OCI-LY1 (cell line): ENCODE measurements around the gene GGN.

Experiments used
- H2AFZ ChIP-seq: fragments of 200-600 bp; sonication (generic), shearing (Covaris generic); 2 replicates; pipeline ENCODE4 v1.6.0; 2014; ENCODE audit warnings: antibody characterized with exemption, mild to moderate bottlenecking, low read length
- H3F3A ChIP-seq: fragments of 200-600 bp; sonication (generic), shearing (Covaris generic); 2 replicates; pipeline ENCODE4 v1.6.0; 2014; ENCODE audit warnings: mild to moderate bottlenecking, antibody characterized with exemption, low read length, moderate library complexity; ENCODE audit not compliant: insufficient read depth
- H3K27ac ChIP-seq: fragments of 200-600 bp; sonication (generic); 2 replicates; pipeline ENCODE4 v1.5.1; 2014; ENCODE audit warnings: low read length, mixed run types, mild to moderate bottlenecking, low read depth; ENCODE audit not compliant: poor library complexity, severe bottlenecking
- H3K27me3 ChIP-seq: fragments of 200-600 bp; sonication (generic); 2 replicates; pipeline ENCODE4 v1.6.0; 2014; ENCODE audit warnings: antibody characterized with exemption, mild to moderate bottlenecking, low read length, moderate library complexity; ENCODE audit not compliant: insufficient read depth
- H3K36me3 ChIP-seq: fragments of 200-600 bp; sonication (generic); 2 replicates; pipeline ENCODE4 v1.6.1; 2014; ENCODE audit warnings: mild to moderate bottlenecking, antibody characterized with exemption, low read length, moderate library complexity, mixed read lengths; ENCODE audit not compliant: insufficient read depth
- H3K4me1 ChIP-seq: fragments of 200-600 bp; sonication (generic); 2 replicates; pipeline ENCODE4 v1.5.1; 2014; ENCODE audit warnings: mild to moderate bottlenecking, low read length, moderate library complexity; ENCODE audit not compliant: insufficient read depth, severe bottlenecking
- H3K4me2 ChIP-seq: fragments of 200-600 bp; sonication (generic), shearing (Covaris generic); 2 replicates; pipeline ENCODE4 v1.6.1; 2014; ENCODE audit warnings: low read length
- H3K4me3 ChIP-seq: fragments of 200-600 bp; sonication (generic); 2 replicates; pipeline ENCODE4 v1.5.1; 2014; ENCODE audit warnings: low read length, low read depth, mild to moderate bottlenecking, mixed read lengths; ENCODE audit not compliant: poor library complexity, severe bottlenecking
- H3K79me2 ChIP-seq: fragments of 200-600 bp; shearing (Covaris generic); 2 replicates; pipeline ENCODE4 v1.6.1; 2016; ENCODE audit warnings: mixed run types, low read length, mixed read lengths; ENCODE audit not compliant: insufficient read depth
- H3K9ac ChIP-seq: fragments of 200-600 bp; sonication (generic), shearing (Covaris generic); 2 replicates; pipeline ENCODE4 v1.6.1; 2014; ENCODE audit warnings: mild to moderate bottlenecking, low read length, mixed read lengths
- H3K9me2 ChIP-seq: fragments of 200-600 bp; sonication (generic), shearing (Covaris generic); 2 replicates; pipeline ENCODE4 v1.6.1; 2014; ENCODE audit warnings: low read depth, mild to moderate bottlenecking, low read length, mixed read lengths
- H3K9me3 ChIP-seq: fragments of 200-600 bp; shearing (Covaris generic); 2 replicates; pipeline ENCODE4 v1.6.1; 2014; ENCODE audit warnings: low read length, mixed read lengths
- H4K20me1 ChIP-seq: fragments of 200-600 bp; sonication (generic), shearing (Covaris generic); 2 replicates; pipeline ENCODE4 v1.6.0; 2016; ENCODE audit warnings: mild to moderate bottlenecking, low read length; ENCODE audit not compliant: insufficient read depth
- CTCF ChIP-seq: fragments of 200-600 bp; sonication (generic), shearing (Covaris generic); IDR thresholded peaks from 2 replicates; pipeline ENCODE4 v1.5.1; 2017; ENCODE audit warnings: mild to moderate bottlenecking, antibody characterized with exemption, low read length, moderate library complexity, mixed read lengths
- EZH2 ChIP-seq: fragments of 200-600 bp; sonication (generic), shearing (Covaris generic); IDR thresholded peaks from 2 replicates; pipeline ENCODE4 v1.8.0; 2017; ENCODE audit warnings: borderline replicate concordance, mixed run types, mild to moderate bottlenecking, antibody characterized with exemption, low read length, moderate library complexity, mixed read lengths

Gene GGN

GRCh38 chr19:38425222-38425809 lies 37.5 kb upstream of the GGN start:
- H4K20me1 ChIP-seq = no peaks in the 10 kb centered on the region
- no peaks in the 10 kb centered on the region for H3K79me2 ChIP-seq
- H3K9ac ChIP-seq = no peak overlapping the region
- no peaks in the 10 kb centered on the region for H3K36me3 ChIP-seq
- no peaks in the 10 kb centered on the region for H3F3A ChIP-seq
- TF ChIP-seq EZH2 (no peak), CTCF (no peak)
- H2AFZ ChIP-seq = no peak overlapping the region
- H3K27me3 ChIP-seq = no peaks in the 10 kb centered on the region
- peaks cover 27% of the 10 kb centered on the region for H3K4me1 ChIP-seq
- no peaks in the 10 kb centered on the region for H3K9me3 ChIP-seq
- H3K27ac ChIP-seq = no peak overlapping the region
- H3K4me3 ChIP-seq = no peak overlapping the region
- H3K4me2 ChIP-seq = no peak overlapping the region
- no peaks in the 10 kb centered on the region for H3K9me2 ChIP-seq

- H3K9me2 ChIP-seq = no peaks in the 10 kb centered on the region
- no peaks in the 10 kb centered on the region for H3K79me2 ChIP-seq
- H3K36me3 ChIP-seq = no peaks in the 10 kb centered on the region
- no peaks in the 10 kb centered on the region for H3K9me3 ChIP-seq
- no peak overlapping the region for H3K4me2 ChIP-seq
- H3F3A ChIP-seq = no peaks in the 10 kb centered on the region
- H3K4me3 ChIP-seq = no peak overlapping the region
- H2AFZ ChIP-seq = no peak overlapping the region
- H3K9ac ChIP-seq = no peak overlapping the region
- TF ChIP-seq CTCF (no peak), EZH2 (no peak)
- no peaks in the 10 kb centered on the region for H3K27me3 ChIP-seq
- no peak overlapping the region for H3K27ac ChIP-seq
- peaks cover 21% of the 10 kb centered on the region for H3K4me1 ChIP-seq
- H4K20me1 ChIP-seq = no peaks in the 10 kb centered on the region
These were observed 36.4 kb upstream of the GGN start for GRCh38 chr19:38424272-38424671.

- Histone ChIP-seq H3K27ac (no peak overlapping the region), H3K4me3 (no peak overlapping the region), H4K20me1 (no peaks in the 10 kb centered on the region), H3F3A (no peaks in the 10 kb centered on the region), H3K4me2 (no peak overlapping the region), H3K36me3 (no peaks in the 10 kb centered on the region), H3K27me3 (no peaks in the 10 kb centered on the region), H2AFZ (no peak overlapping the region), H3K4me1 (peaks cover 23% of the 10 kb centered on the region), H3K9ac (no peak overlapping the region), H3K79me2 (no peaks in the 10 kb centered on the region), H3K9me2 (no peaks in the 10 kb centered on the region), H3K9me3 (no peaks in the 10 kb centered on the region)
- TF ChIP-seq CTCF (no peak), EZH2 (no peak)
These were observed 34.6 kb upstream of the GGN start for GRCh38 chr19:38422438-38422837.
